Measurements from ENCODE around the gene PDLIM3. TPM values are rescaled to one million over a fixed set of nuclear protein-coding genes. Genes with fewer than 3 reads are reported as not detected.
"Not testable (repeated sequence)": the region's sequence is repeated elsewhere in the genome, so short reads cannot be mapped to it uniquely, and the experiment has no call there.

PDLIM3 gene
- total RNA-seq, 1 donor from 2014 or later: 1.4 TPM

DNA sequence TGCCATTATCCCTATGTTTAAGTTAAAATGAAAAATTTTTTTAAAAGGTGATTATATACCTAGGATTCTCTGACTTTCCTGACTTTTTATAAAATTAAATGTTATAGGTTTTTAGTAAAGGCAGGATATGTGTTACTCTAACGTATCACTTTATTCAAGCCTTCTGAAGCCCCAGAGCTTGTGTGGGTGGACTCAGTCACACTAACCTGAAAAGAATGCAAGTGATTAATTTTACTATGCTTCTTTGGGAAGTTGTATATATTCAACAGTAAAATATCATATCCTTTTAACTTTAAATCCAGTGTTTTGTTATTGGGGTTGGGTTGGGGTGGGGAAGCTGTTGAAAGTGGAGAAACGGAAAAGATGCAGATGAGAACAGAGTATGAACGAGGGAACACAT is 22.8 kb downstream of the PDLIM3 start:
- Histone ChIP-seq H3K79me2 (ENCODE audit: low read depth) (no peaks in the 10 kb centered on the region), H3K9me3 (ENCODE audit: low read depth) (no peaks in the 10 kb centered on the region), H3K4me2 (no peak overlapping the region), H3K4me1 (no peaks in the 10 kb centered on the region), H2AFZ (replicated peaks) (no peak overlapping the region), H3F3A (ENCODE audit: low read depth) (no peaks in the 10 kb centered on the region), H3K27ac (no peak overlapping the region), H3K27me3 (no peaks in the 10 kb centered on the region), H3K36me3 (no peaks in the 10 kb centered on the region), H4K20me1 (ENCODE audit: low read depth) (no peaks in the 10 kb centered on the region), H3K4me3 (no peak overlapping the region), H3K9ac (no peak overlapping the region)
- Mint-ChIP-seq H3K4me3 (no peak overlapping the region), H3K36me3 (no peaks in the 10 kb centered on the region), H3K9me3 (no peaks in the 10 kb centered on the region), H3K27me3 (ENCODE audit: insufficient read depth, low read depth) (no peaks in the 10 kb centered on the region), H3K27ac (no peak overlapping the region), H3K4me1 (no peaks in the 10 kb centered on the region)
- DNase-seq (ENCODE audit: low spot score): no peak
- TF ChIP-seq EZH2 (IDR thresholded peaks at IDR 0.05): no peak
- no peak for TF ChIP-seq EZH2phosphoT487 (IDR thresholded peaks at IDR 0.05)
- TF ChIP-seq, protein P1, sequence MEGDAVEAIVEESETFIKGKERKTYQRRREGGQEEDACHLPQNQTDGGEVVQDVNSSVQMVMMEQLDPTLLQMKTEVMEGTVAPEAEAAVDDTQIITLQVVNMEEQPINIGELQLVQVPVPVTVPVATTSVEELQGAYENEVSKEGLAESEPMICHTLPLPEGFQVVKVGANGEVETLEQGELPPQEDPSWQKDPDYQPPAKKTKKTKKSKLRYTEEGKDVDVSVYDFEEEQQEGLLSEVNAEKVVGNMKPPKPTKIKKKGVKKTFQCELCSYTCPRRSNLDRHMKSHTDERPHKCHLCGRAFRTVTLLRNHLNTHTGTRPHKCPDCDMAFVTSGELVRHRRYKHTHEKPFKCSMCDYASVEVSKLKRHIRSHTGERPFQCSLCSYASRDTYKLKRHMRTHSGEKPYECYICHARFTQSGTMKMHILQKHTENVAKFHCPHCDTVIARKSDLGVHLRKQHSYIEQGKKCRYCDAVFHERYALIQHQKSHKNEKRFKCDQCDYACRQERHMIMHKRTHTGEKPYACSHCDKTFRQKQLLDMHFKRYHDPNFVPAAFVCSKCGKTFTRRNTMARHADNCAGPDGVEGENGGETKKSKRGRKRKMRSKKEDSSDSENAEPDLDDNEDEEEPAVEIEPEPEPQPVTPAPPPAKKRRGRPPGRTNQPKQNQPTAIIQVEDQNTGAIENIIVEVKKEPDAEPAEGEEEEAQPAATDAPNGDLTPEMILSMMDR (IDR thresholded peaks at IDR 0.05): no peak

DNA sequence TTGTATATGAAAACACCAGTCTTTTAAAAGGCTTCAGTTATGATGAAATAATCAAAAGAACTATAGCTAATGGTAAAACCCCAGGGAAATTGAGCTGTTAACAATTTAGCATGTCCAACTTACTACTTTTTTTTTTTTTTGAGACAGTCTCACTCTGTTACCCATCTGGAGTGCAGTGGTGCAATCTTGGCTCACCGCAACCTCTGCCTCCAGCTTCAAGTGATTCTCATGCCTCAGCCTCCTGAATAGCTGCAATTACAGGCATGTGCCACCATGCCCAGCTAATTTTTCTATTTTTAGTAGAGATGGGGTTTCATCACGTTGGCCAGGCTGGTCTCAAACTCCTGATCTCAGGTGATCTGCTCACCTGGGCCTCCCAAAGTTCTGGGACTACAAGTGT is 24.1 kb downstream of the PDLIM3 start:
- H3K36me3 ChIP-seq; H3K9ac ChIP-seq; H3K27ac Mint-ChIP-seq; H3K27ac ChIP-seq; H3K4me3 ChIP-seq; H3K4me1 ChIP-seq; H2AFZ ChIP-seq (replicated peaks); H3K36me3 Mint-ChIP-seq; H3K4me2 ChIP-seq; H3K27me3 ChIP-seq; H3K9me3 ChIP-seq (ENCODE audit: low read depth); H3K9me3 Mint-ChIP-seq; H3K79me2 ChIP-seq (ENCODE audit: low read depth); H3K4me1 Mint-ChIP-seq; H3K27me3 Mint-ChIP-seq (ENCODE audit: insufficient read depth, low read depth); DNase-seq (ENCODE audit: low spot score); H3F3A ChIP-seq (ENCODE audit: low read depth); H3K4me3 Mint-ChIP-seq; H4K20me1 ChIP-seq (ENCODE audit: low read depth): not testable (repeated sequence)

DNA sequence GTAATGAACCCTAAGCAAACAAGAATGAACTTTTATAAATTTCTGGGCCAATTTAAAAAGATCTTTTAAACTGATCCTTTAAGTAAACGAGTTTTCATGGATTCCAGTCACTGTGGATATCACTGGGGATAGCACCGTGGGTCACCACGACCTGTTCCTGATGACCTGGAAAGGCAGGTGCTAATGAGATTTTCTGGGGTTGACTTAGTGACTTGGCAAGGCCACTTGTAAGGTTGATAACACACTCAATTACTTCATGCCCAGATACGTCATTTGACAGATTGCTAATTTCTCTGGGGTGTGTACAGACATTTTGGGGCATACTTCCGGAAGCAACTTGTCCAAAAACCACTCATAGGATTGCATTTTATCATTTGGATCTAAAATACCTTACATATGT is 24.5 kb downstream of the PDLIM3 start:
- Histone ChIP-seq H3K36me3 (no peaks in the 10 kb centered on the region), H3K4me3 (no peak overlapping the region), H2AFZ (replicated peaks) (no peak overlapping the region), H3K9me3 (ENCODE audit: low read depth) (no peaks in the 10 kb centered on the region), H3K79me2 (ENCODE audit: low read depth) (no peaks in the 10 kb centered on the region), H3F3A (ENCODE audit: low read depth) (no peaks in the 10 kb centered on the region), H3K4me2 (no peak overlapping the region), H3K27ac (no peak overlapping the region), H3K9ac (no peak overlapping the region), H4K20me1 (ENCODE audit: low read depth) (no peaks in the 10 kb centered on the region), H3K27me3 (no peaks in the 10 kb centered on the region), H3K4me1 (no peaks in the 10 kb centered on the region)
- H3K4me3 Mint-ChIP-seq: no peak overlapping the region
- TF ChIP-seq EZH2 (IDR thresholded peaks at IDR 0.05) (no peak), EZH2phosphoT487 (IDR thresholded peaks at IDR 0.05) (no peak)
- TF ChIP-seq, protein P1 (IDR thresholded peaks at IDR 0.05): no peak
- no peaks in the 10 kb centered on the region for H3K9me3 Mint-ChIP-seq
- H3K36me3 Mint-ChIP-seq: no peaks in the 10 kb centered on the region
- H3K4me1 Mint-ChIP-seq: no peaks in the 10 kb centered on the region
- no peak overlapping the region for H3K27ac Mint-ChIP-seq
- H3K27me3 Mint-ChIP-seq (ENCODE audit: insufficient read depth, low read depth): peaks cover 5% of the 10 kb centered on the region
- DNase-seq (ENCODE audit: low spot score): no peak

DNA sequence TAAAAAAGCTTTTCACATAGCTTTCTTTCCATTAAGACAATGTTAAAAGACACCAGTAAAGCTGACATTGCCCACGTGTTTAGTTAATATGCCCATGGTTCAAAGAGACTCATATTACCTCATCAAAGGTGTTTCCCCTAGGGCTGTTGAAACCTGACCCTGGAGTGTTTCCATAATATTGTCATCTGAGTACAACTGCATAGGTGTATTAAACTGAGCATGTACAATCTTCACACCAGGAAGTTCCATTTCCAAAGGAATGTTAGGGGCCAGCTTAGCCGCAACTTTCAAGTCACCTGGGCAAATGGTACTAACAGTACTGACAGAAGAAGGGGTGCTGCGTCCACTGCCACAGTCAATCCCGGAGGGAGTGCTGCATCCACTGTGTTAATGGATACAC is 27.1 kb downstream of the PDLIM3 start:
- no peaks in the 10 kb centered on the region for H3K79me2 ChIP-seq (ENCODE audit: low read depth)
- no peak overlapping the region for H2AFZ ChIP-seq (replicated peaks)
- H3K36me3 ChIP-seq: no peaks in the 10 kb centered on the region
- H3K4me3 ChIP-seq: no peak overlapping the region
- H3K4me2 ChIP-seq: no peak overlapping the region
- Mint-ChIP-seq H3K9me3 (no peaks in the 10 kb centered on the region), H3K4me3 (no peak overlapping the region), H3K36me3 (no peaks in the 10 kb centered on the region), H3K27me3 (ENCODE audit: insufficient read depth, low read depth) (peaks cover 7% of the 10 kb centered on the region), H3K27ac (no peak overlapping the region), H3K4me1 (no peaks in the 10 kb centered on the region)
- H3F3A ChIP-seq (ENCODE audit: low read depth): no peaks in the 10 kb centered on the region
- no peaks in the 10 kb centered on the region for H3K4me1 ChIP-seq
- no peak overlapping the region for H3K27ac ChIP-seq
- no peaks in the 10 kb centered on the region for H3K9me3 ChIP-seq (ENCODE audit: low read depth)
- no peaks in the 10 kb centered on the region for H4K20me1 ChIP-seq (ENCODE audit: low read depth)
- DNase-seq (ENCODE audit: low spot score): no peak
- H3K9ac ChIP-seq: no peak overlapping the region
- H3K27me3 ChIP-seq: no peaks in the 10 kb centered on the region
- TF ChIP-seq EZH2 (IDR thresholded peaks at IDR 0.05) (no peak), EZH2phosphoT487 (IDR thresholded peaks at IDR 0.05) (no peak)
- TF ChIP-seq, protein P1 (IDR thresholded peaks at IDR 0.05): no peak
